CD4-positive, alpha-beta memory T cell (primary cell): ENCODE data around the gene TEX264. TPM values are rescaled to one million over a fixed set of nuclear protein-coding genes. Genes with fewer than 3 reads are reported as not detected.

ENCODE experiments used
- CTCF ChIA-PET: fragments of 350-600 bp; sonication (Branson Sonifier 250); formaldehyde crosslinking; loops from one replicate; lab custom pipeline; 2021; ENCODE audit warnings: inconsistent platforms; ENCODE audit not compliant: partially characterized antibody; lab: Charles Lee
- POLR2A ChIA-PET: fragments of 350-600 bp; sonication (Branson Sonifier 250); formaldehyde crosslinking; loops from one replicate; lab custom pipeline; 2021; ENCODE audit not compliant: partially characterized antibody; lab: Charles Lee
- DNase-seq, 5 donors: peaks; one replicate each; pipeline versions ENCODE4 v3.0.0 to v3.0.0-alpha.2; 2020 to 2022; ENCODE audit warnings: mixed read lengths in 1 of 5
- H3K27ac ChIP-seq: one replicate; pipeline ENCODE4 v1.7.0; 2013; ENCODE audit warnings: low read depth, low read length
- H3K27me3 ChIP-seq: 2 replicates; pipeline ENCODE4 v1.7.0; 2013; ENCODE audit warnings: mild to moderate bottlenecking, low read length, moderate library complexity; ENCODE audit not compliant: insufficient read depth
- H3K36me3 ChIP-seq: 2 replicates; pipeline ENCODE4 v1.7.0; 2013; ENCODE audit warnings: mild to moderate bottlenecking, low read length, moderate library complexity; ENCODE audit not compliant: insufficient read depth
- H3K4me1 ChIP-seq: 2 replicates; pipeline ENCODE4 v1.7.0; 2013; ENCODE audit warnings: mild to moderate bottlenecking, low read length, moderate library complexity; ENCODE audit not compliant: insufficient read depth
- H3K4me3 ChIP-seq, 2 donors: one replicate each; pipeline ENCODE4 v1.7.0; 2013; ENCODE audit warnings: low read length in 2 of 2, mild to moderate bottlenecking in 1 of 2
- H3K9me3 ChIP-seq, 2 donors: one replicate each; pipeline ENCODE4 v1.7.0; 2013; ENCODE audit warnings: low read length in 2 of 2, control low read depth in 1 of 2; ENCODE audit not compliant: control insufficient read depth in 1 of 2
- H3K27ac Mint-ChIP-seq, 7 donors: one replicate each; pipeline ENCODE4 v1.8.0; 2020 to 2021; ENCODE audit warnings: mixed read lengths in 7 of 7, mild to moderate bottlenecking in 6 of 7, inconsistent platforms in 3 of 7, moderate library complexity in 3 of 7
- H3K27me3 Mint-ChIP-seq, 2 donors: one replicate each; pipeline ENCODE4 v1.8.0; 2020 to 2021; ENCODE audit warnings: mixed read lengths in 2 of 2
- H3K36me3 Mint-ChIP-seq, 2 donors: one replicate each; pipeline ENCODE4 v1.8.0; 2020 to 2021; ENCODE audit warnings: mixed read lengths in 2 of 2, inconsistent platforms in 1 of 2, mild to moderate bottlenecking in 1 of 2
- H3K4me1 Mint-ChIP-seq, 4 donors: one replicate each; pipeline ENCODE4 v1.8.0; 2020 to 2021; ENCODE audit warnings: mixed read lengths in 4 of 4, mild to moderate bottlenecking in 1 of 4
- H3K4me3 Mint-ChIP-seq, 8 donors: one replicate each; pipeline ENCODE4 v1.8.0; 2020 to 2021; ENCODE audit warnings: mixed read lengths in 8 of 8, mild to moderate bottlenecking in 7 of 8, moderate library complexity in 6 of 8, inconsistent platforms in 3 of 8
- H3K9me3 Mint-ChIP-seq, 8 donors: one replicate each; pipeline ENCODE4 v1.8.0; 2020 to 2021; ENCODE audit warnings: mixed read lengths in 8 of 8, mild to moderate bottlenecking in 5 of 8, inconsistent platforms in 3 of 8, moderate library complexity in 1 of 8
- intact Hi-C: fragments of 100-400 bp; cut with micrococcal nuclease; formaldehyde crosslinking; loops from one replicate; pipeline ENCODE4 v1.15.1; 2023
- polyA plus RNA-seq, 2 donors: library from polyadenylated mRNA; unstranded; fragments of 300-500 nt; fragmentation: Illumina TruSeq; gene quantifications; one replicate each; pipeline ENCODE4 v1.2.3, GENCODE V29; 2021
- total RNA-seq, 2 experiments: library from RNA; stranded (reverse); gene quantifications; one replicate each; pipeline ENCODE4 v1.2.3, GENCODE V29; 2021

TEX264 gene
- total and polyA plus RNA-seq, 4 experiments from 2014 or later, result 40.0 to 138 (median 75.3) TPM

DNA sequence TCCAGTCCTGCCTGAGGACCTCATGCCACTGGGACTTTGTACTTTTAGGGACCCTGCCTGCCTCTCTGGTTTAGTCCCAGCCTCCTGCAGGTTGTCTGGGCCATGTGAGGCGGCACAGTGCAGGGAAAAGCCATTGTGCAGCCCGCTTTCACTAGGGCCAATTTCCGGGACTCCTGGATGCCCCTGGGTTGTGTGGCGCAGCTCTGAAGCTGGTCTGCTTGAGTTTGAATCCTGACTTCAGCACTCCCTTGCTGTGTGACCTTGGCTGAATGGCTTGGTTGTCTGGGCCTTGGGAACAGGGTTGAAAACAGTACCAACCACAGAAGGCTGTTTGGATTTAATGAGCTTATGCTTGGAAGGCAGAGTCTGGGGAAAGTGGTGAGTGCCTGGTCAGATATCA, 8.3 kb downstream of the TEX264 start:
- intact Hi-C loops, result loop anchor here (2.0 kb wide), 1 partner anchor 63 kb away; no protein-coding TSS in a partner anchor
- Histone ChIP-seq H3K9me3 (no peaks in the 10 kb centered on the region), H3K4me3 (no peak overlapping the region), H3K36me3 (peaks cover 14% of the 10 kb centered on the region), H3K27ac (no peak overlapping the region), H3K4me1 (peaks cover 100% of the 10 kb centered on the region), H3K27me3 (no peaks in the 10 kb centered on the region)
- Mint-ChIP-seq H3K4me3 (peak overlapping the region in 2 of 8 donors; percentile 9 to 41), H3K27me3 (no peaks in the 10 kb centered on the region), H3K36me3 (peaks cover 27 to 33% of the 10 kb centered on the region in 2 donors), H3K27ac (peak overlapping the region in 6 of 7 donors; percentile 12 to 92 (median 80)), H3K4me1 (peaks cover 68 to 98% (median 87%) of the 10 kb centered on the region in 4 donors), H3K9me3 (no peaks in the 10 kb centered on the region)
- CTCF ChIA-PET, result interaction anchor here (0.9 to 7.2 kb wide), 4 partner anchors 10 to 290 kb away, joined by 3 to 244 read pairs (median 8); partner anchors contain the start of gene DCAF1
- no peak for DNase-seq
- POLR2A ChIA-PET, result interaction anchor here (6.1 to 11.0 kb wide), 2 partner anchors 7 to 179 kb away, joined by 111 to 251 read pairs; partner anchors contain the start of genes DCAF1 and TEX264

DNA sequence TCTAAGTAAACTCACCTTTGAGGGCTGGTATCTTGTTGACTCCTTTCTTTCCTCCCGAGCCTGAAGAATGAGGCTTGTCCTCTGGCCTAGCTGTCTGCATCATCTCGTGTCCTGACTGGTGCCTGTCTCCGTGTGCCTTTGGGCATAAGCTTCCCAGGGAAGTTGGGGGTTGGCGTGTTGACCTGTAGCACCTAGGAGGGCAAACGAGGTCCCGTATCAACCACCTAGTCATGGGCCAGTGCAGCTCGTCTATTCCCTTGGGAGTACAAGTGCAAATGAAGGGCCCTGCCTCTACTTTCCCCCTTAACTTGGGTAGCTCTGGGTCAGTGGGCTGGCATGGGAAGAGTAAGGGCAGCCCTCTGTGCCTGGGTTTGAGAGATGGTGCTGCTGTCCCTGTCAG, 8.7 kb downstream of the TEX264 start:
- CTCF ChIA-PET, result interaction anchor here (0.9 to 7.2 kb wide), 5 partner anchors 10 to 290 kb away, joined by 3 to 244 read pairs (median 12); partner anchors contain the start of gene DCAF1
- Mint-ChIP-seq H3K9me3 (no peaks in the 10 kb centered on the region), H3K4me3 (peak overlapping the region in 2 of 8 donors; percentile 31 to 35), H3K4me1 (peaks cover 69 to 98% (median 87%) of the 10 kb centered on the region in 4 donors), H3K27ac (peak overlapping the region in 4 of 7 donors; percentile 48 to 92 (median 84)), H3K27me3 (no peaks in the 10 kb centered on the region), H3K36me3 (peaks cover 25 to 37% of the 10 kb centered on the region in 2 donors)
- Histone ChIP-seq H3K36me3 (peaks cover 18% of the 10 kb centered on the region), H3K4me3 (no peak overlapping the region), H3K27me3 (no peaks in the 10 kb centered on the region), H3K27ac (no peak overlapping the region), H3K4me1 (peaks cover 100% of the 10 kb centered on the region), H3K9me3 (no peaks in the 10 kb centered on the region)
- POLR2A ChIA-PET, result interaction anchor here (6.1 to 11.0 kb wide), 2 partner anchors 8 to 179 kb away, joined by 111 to 251 read pairs; partner anchors contain the start of genes DCAF1 and TEX264
- no peak for DNase-seq
- intact Hi-C loops, result loop anchor here (2.0 to 10.0 kb wide), 2 partner anchors 63 to 125 kb away; no protein-coding TSS in a partner anchor

DNA sequence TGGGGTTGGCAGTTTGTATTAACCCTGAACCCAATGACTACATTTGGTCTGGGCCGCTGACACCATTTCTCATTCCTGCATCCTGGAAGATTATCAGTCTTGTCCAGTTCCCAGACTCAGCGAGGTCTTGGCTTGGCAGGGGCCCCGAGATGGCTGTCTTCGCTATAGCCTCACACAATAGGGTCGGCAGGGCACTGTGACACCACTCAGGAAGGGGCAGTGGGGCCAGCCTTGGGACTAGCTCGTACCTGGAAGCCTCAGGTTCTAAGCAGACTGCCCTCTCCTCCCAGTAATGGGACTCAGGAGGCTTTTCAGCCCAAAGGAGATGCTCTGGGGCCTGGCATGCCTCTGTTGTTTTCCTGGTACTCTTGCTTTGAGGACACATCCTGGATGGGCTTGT, 9.1 kb downstream of the TEX264 start:
- Histone ChIP-seq H3K27ac (peak overlapping the region; percentile 48), H3K9me3 (no peaks in the 10 kb centered on the region), H3K36me3 (peaks cover 21% of the 10 kb centered on the region), H3K4me1 (peaks cover 100% of the 10 kb centered on the region), H3K4me3 (no peak overlapping the region), H3K27me3 (no peaks in the 10 kb centered on the region)
- Mint-ChIP-seq H3K9me3 (no peaks in the 10 kb centered on the region), H3K4me3 (peak overlapping the region in 6 of 8 donors; percentile 4 to 83 (median 62)), H3K27me3 (no peaks in the 10 kb centered on the region), H3K27ac (peak overlapping the region; percentile 57 to 97 (median 84)), H3K36me3 (peaks cover 23 to 37% of the 10 kb centered on the region in 2 donors), H3K4me1 (peaks cover 69 to 98% (median 87%) of the 10 kb centered on the region in 4 donors)
- ChIA-PET CTCF (interaction anchor here (1.0 to 12.7 kb wide), 6 partner anchors 11 to 291 kb away, joined by 3 to 324 read pairs (median 22); partner anchors contain the start of genes DCAF1, RAD54L2 and TEX264), POLR2A (interaction anchor here (2.7 to 11.0 kb wide), 3 partner anchors 8 to 295 kb away, joined by 16 to 251 read pairs (median 111); partner anchors contain the start of genes DCAF1, MANF and TEX264)
- intact Hi-C loops, result loop anchor here (10.0 kb wide), 1 partner anchor 125 kb away; no protein-coding TSS in a partner anchor
- no peak for DNase-seq

DNA sequence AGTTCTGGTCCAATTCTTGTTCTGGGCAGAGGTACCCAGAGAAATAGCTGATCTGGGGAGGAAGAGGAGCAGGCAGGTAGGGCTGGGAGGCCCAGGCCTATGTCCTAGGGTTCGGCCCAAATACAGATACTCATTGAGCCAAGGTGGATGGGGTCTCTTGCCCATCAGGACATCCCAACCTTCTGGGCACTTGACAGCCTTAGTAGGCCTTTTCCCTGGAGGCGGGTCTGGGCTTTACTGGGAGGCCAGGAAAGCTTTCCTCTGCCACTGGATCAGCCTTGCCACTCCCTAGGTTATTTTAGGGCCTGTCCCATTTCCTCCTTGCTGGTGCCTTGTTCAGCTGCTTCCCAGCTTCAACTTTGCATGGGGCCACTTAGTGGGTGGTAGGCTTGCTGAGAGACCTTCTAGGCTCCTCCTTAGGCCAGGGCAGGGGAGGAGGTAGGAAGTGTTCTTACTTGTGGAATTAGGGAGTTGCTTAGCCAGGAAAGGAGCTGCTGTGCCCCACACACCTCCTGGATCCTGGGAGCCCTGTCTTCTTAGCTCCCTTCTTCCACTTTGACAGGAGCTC, 9.7 kb downstream of the TEX264 start:
- Mint-ChIP-seq H3K27me3 (no peaks in the 10 kb centered on the region), H3K27ac (peak overlapping the region; percentile 57 to 97 (median 91)), H3K4me3 (peak overlapping the region in 7 of 8 donors; percentile 74 to 91 (median 83)), H3K4me1 (peaks cover 69 to 98% (median 87%) of the 10 kb centered on the region in 4 donors), H3K36me3 (peaks cover 22 to 37% of the 10 kb centered on the region in 2 donors), H3K9me3 (no peaks in the 10 kb centered on the region)
- Histone ChIP-seq H3K27me3 (no peaks in the 10 kb centered on the region), H3K9me3 (no peaks in the 10 kb centered on the region), H3K27ac (peak overlapping the region; percentile 48), H3K36me3 (peaks cover 21% of the 10 kb centered on the region), H3K4me1 (peaks cover 100% of the 10 kb centered on the region), H3K4me3 (peak overlapping the region; percentile 17 to 50)
- CTCF ChIA-PET, result interaction anchor here (0.6 to 12.7 kb wide), 15 partner anchors 10 to 1064 kb away, joined by 3 to 324 read pairs (median 12); partner anchors contain the start of genes DCAF1, MANF, RAD54L2 and TEX264
- POLR2A ChIA-PET, result interaction anchor here (0.6 to 11.0 kb wide), 12 partner anchors 8 to 1363 kb away, joined by 3 to 251 read pairs (median 8); partner anchors contain the start of genes DCAF1, MANF, RBM15B and TEX264
- intact Hi-C loops, result loop anchor here (10.0 kb wide), 1 partner anchor 124 kb away; no protein-coding TSS in a partner anchor
- DNase-seq, result no peak

DNA sequence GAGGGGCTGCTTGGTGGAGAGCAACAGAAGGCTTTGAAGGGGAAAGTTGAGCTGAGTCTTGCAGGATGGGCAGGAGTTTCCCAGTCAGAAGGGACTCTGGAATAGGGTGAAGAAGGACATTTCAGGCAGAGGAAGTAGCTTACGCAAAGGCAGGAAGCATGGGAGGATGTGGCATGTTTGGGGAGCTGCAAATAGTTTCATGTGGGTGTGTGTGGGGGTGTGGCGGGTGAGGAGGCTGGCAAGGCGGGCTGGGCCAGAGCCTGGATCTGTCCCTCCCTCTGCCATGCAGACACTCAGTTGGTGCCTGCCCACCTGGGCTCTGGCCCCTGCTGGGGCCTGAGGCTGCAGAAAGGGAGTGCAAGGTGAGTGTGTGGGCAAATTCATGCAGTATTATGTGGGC, 10.4 kb downstream of the TEX264 start:
- Mint-ChIP-seq H3K27me3 (no peaks in the 10 kb centered on the region), H3K36me3 (peaks cover 18 to 38% of the 10 kb centered on the region in 2 donors), H3K4me3 (peak overlapping the region; percentile 74 to 91 (median 82)), H3K27ac (peak overlapping the region; percentile 57 to 97 (median 91)), H3K9me3 (no peaks in the 10 kb centered on the region), H3K4me1 (peaks cover 70 to 98% (median 88%) of the 10 kb centered on the region in 4 donors)
- Histone ChIP-seq H3K4me1 (peaks cover 100% of the 10 kb centered on the region), H3K27me3 (no peaks in the 10 kb centered on the region), H3K4me3 (peak overlapping the region; percentile 26 to 50), H3K9me3 (no peaks in the 10 kb centered on the region), H3K27ac (peak overlapping the region; percentile 48), H3K36me3 (peaks cover 21% of the 10 kb centered on the region)
- CTCF ChIA-PET, result interaction anchor here (0.6 to 12.7 kb wide), 21 partner anchors 10 to 1065 kb away, joined by 3 to 324 read pairs (median 6); partner anchors contain the start of genes DCAF1, MANF, RAD54L2 and TEX264
- peak; percentile 56 to 68 (median 62) for DNase-seq
- intact Hi-C loops, result loop anchor here (10.0 kb wide), 1 partner anchor 123 kb away; no protein-coding TSS in a partner anchor
- POLR2A ChIA-PET, result interaction anchor here (0.6 to 11.0 kb wide), 16 partner anchors 8 to 1362 kb away, joined by 3 to 251 read pairs (median 6); partner anchors contain the start of genes DCAF1, MANF, MAPKAPK3 and RBM15B

DNA sequence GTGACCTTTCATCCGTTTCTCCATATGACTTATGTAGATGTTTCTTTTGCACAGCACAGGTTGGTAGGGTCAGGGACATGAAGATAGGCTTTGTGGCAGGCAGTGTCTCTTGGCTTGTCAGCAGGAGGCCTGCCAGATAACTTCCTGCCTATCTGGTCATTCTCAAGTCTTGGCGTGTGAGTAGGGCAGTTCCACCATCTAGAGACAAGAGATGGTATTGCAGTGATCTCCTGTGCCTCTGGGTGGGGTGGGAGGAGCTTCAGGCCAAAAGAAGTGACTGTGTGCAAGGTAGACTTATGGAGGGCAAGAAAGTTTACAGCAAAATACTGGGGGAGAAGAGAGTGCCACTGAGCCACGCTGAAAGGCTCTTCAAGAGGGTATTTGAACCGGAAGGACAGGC, 11.0 kb downstream of the TEX264 start:
- Histone ChIP-seq H3K4me3 (peak overlapping the region; percentile 26 to 50), H3K27me3 (no peaks in the 10 kb centered on the region), H3K9me3 (no peaks in the 10 kb centered on the region), H3K4me1 (peaks cover 100% of the 10 kb centered on the region), H3K36me3 (peaks cover 17% of the 10 kb centered on the region), H3K27ac (peak overlapping the region; percentile 48)
- CTCF ChIA-PET, result interaction anchor here (0.5 to 12.7 kb wide), 29 partner anchors 9 to 1066 kb away, joined by 3 to 324 read pairs (median 5); partner anchors contain the start of genes DCAF1, MANF, PARP3 and RAD54L2
- peak; percentile 81 to 85 (median 83) for DNase-seq
- Mint-ChIP-seq H3K27me3 (no peaks in the 10 kb centered on the region), H3K36me3 (peaks cover 21 to 39% of the 10 kb centered on the region in 2 donors), H3K4me1 (peaks cover 71 to 98% (median 90%) of the 10 kb centered on the region in 4 donors), H3K9me3 (no peaks in the 10 kb centered on the region), H3K4me3 (peak overlapping the region; percentile 74 to 91 (median 82)), H3K27ac (peak overlapping the region; percentile 57 to 97 (median 91))
- intact Hi-C loops, result loop anchor here (1.0 to 10.0 kb wide), 5 partner anchors 11 to 291 kb away; partner anchors contain the start of genes RBM15B and TEX264
- POLR2A ChIA-PET, result interaction anchor here (0.9 to 11.0 kb wide), 18 partner anchors 8 to 1066 kb away, joined by 3 to 251 read pairs (median 5); partner anchors contain the start of genes DCAF1, DUSP7, MANF and MAPKAPK3
